Liver (tissue), 3 donors: ENCODE results near the gene MSL2.

Experiments
- ATF3 ChIP-seq: IDR thresholded peaks from 2 replicates; pipeline ENCODE4 v1.6.1; 2016; ENCODE audit warnings: antibody characterized with exemption
- CTCF ChIP-seq: fragments of 150-350 bp; IDR thresholded peaks from 2 replicates; pipeline ENCODE4 v1.5.1; 2017; ENCODE audit warnings: improper control_type of control experiment, low read depth, low read length; ENCODE audit not compliant: missing input control
- EGR1 ChIP-seq, 2 donors: IDR thresholded peaks; 2 replicates each; pipeline ENCODE4 v1.6.1; 2016 to 2018; ENCODE audit warnings: antibody characterized with exemption in 2 of 2, low read depth in 2 of 2
- GABPA ChIP-seq, 2 donors: IDR thresholded peaks in 1 of 2; conservative IDR thresholded peaks in 1 of 2; 2 replicates each; pipeline ENCODE4 v1.6.1; 2016; ENCODE audit warnings: antibody characterized with exemption in 2 of 2, mild to moderate bottlenecking in 1 of 2, moderate library complexity in 1 of 2
- MAX ChIP-seq: IDR thresholded peaks from 2 replicates; pipeline ENCODE4 v1.6.1; 2016; ENCODE audit warnings: antibody characterized with exemption
- REST ChIP-seq: IDR thresholded peaks from 2 replicates; pipeline ENCODE4 v1.6.1; 2016; ENCODE audit warnings: antibody characterized with exemption, mild to moderate bottlenecking
- SP1 ChIP-seq: IDR thresholded peaks from 2 replicates; pipeline ENCODE4 v1.6.1; 2018; ENCODE audit warnings: antibody characterized with exemption, mild to moderate bottlenecking
- TAF1 ChIP-seq: conservative IDR thresholded peaks from 2 replicates; pipeline ENCODE4 v1.6.1; 2016; ENCODE audit warnings: antibody characterized with exemption, mild to moderate bottlenecking
- ZBTB33 ChIP-seq: IDR thresholded peaks from 2 replicates; pipeline ENCODE4 v1.6.1; 2016; ENCODE audit warnings: antibody characterized with exemption
- donor health status: healthy.
- donor health status: healthy.

- TF ChIP-seq CTCF (no peak), EGR1 (IDR thresholded peaks at IDR 0.05; ENCODE audit: low read depth in 2 of 2) (no peak), REST (no peak), TAF1 (no peak), ZBTB33 (no peak), SP1 (no peak), GABPA (IDR thresholded peaks at IDR 0.05 in 1 of 2, conservative IDR thresholded peaks at IDR 0.05 in 1 of 2) (no peak), MAX (no peak), ATF3 (no peak)
These were observed 13.8 kb upstream of the MSL2 start for GRCh38 chr3:136209921-136210320.
